DMS53 treated with DMSO at 0.1 percent for 48 hours (cell line): ENCODE data around the gene PARVG.
A peak's percentile ranks its signal among the peaks of the same experiment; 100 is the strongest.
"Not testable (repeated sequence)": the region's sequence is repeated elsewhere in the genome, so short reads cannot be mapped to it uniquely, and the experiment has no call there.

Experiments
- DNase-seq: peaks from one replicate; lab custom pipeline; 2025; ENCODE audit not compliant: unreplicated experiment; lab: John Stamatoyannopoulos, UW

PARVG gene

DNA sequence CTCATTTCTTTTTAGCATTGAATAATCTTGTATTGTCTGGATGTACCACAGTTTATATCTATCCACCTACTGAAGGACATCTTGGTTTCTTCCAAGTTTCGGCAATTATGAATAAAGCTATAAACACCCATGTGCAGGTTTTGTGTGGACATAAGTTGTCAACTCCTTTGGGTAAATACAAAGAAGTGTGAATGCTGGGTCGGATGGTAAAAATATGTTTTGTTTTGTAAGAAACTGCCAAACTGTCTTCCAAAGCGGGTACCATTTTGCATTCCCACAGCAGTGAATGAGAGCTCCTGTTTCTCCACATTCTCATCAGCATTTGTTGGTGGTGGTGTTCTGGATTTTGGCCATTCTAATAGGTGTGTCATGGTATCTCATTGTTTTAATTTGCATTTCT lies 60.4 kb downstream of the PARVG start:
- not testable (repeated sequence) for DNase-seq

DNA sequence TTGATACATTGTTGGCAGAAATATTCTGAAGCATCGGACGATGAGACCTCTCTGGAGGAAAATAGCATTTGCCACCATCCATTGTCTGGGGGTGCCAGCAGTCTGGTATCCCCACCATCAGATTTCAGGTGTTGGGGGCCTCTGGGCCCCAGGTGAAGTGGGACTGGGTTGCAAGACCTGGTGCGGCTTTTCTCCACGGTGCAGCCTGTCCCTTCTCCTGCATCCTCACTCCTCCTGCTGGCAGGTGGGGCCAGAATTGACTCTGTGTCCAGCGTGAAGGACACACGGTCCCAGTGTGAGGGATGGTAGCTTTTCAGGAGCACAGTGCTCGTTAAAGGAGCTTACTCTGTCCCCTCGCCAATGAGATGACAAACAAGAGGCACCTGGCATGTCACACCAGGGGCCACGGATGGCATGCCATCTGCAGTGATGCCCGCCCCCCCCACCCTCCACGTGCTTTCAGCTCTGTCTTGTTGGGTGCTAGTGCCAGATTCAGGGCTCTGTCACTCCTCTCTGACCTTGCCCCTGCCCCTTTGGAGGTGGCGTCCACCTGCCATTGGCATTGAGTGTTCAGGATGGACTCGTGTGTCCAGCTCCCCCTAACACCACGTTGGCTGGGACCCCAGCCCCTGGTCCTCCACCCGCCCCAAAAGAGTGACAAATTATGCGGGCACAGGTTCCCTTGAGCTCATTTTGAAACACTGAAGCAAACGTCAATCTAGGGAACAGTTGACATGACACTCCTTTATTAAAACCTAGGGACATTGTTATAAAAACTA lies 62.4 kb downstream of the PARVG start:
- DNase-seq, result no peak

DNA sequence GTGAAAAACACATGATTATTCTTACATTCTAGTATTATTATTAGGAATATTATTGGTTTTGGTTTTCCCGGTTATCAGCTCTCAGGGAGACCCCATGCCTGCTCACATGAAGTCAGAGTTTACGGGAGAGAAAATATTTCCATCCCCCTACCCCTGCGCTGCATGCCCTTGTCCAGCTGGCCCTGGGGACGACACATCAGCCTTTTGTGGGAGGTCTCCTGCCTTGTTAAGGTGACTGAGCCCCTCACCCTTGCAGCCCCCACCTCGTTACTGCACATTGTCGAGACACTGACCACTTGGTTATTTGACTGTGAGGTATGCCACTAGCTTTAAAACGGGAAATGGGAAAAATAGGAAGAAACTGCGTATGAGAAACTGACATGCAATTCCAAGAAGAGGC lies 63.0 kb downstream of the PARVG start:
- no peak for DNase-seq

DNA sequence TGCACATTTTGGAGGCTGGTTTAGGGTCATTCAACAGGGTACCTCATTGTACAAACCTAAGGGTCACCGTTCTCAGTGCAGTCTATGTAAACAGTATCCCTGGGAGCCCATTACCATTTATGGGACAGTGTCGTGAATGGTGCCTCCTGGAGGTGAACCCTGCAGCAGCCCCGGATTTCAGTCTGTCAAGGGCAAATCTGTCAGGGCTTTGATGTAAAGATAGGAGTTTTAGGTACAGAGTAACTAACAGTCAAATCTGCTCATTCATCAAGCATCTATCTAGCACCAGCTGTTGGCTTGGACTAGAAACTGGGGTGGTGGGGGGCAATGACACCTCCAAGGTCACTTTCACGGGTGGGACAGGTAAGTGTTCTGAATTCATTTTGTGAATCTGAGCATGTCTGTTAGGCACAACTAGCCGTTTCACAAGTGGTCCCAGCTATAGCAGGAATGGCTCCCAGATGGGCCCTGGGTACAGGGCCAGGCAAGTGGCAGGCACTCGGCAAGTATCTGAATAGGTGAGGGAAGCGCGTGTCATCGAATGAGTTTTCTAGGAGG lies 63.6 kb downstream of the PARVG start:
- no peak for DNase-seq

DNA sequence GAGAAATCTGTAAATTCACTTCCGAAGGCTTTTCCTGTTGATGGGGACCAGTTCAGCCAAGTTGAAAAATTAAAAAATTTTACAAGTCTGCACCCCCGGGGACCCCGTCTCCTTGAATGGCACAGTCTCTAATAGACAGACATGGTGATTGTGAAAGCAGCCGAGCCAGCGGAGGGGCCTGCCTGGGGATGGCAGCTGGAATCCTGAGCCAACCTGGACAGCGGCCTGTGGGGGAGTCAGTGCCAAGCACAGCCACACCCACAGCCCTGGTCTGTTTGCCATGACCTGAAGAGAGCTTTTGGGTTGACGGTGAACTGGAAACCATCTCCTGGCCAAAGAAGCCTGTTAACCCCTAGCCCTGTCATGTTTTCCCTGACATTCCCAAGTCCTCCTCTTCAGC lies 64.7 kb downstream of the PARVG start:
- no peak for DNase-seq

DNA sequence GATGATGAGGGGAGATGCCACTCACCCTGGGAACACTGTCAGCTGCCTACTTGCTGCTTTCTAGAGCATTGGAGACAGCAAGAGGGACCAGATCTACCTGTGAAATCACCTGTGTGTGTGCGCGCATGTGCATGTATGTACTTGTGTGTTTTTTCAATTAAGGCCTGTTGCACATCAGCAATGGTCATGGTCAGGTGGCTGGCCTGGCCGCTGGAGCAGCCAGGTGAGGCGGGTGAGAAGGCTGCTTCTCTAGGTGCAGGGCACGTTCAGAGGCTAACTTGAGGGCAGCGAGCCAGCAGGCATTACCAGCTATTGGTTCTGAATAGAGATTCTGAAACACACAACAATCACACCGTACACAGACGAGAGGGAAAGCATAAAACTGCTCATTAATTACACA lies 65.1 kb downstream of the PARVG start:
- DNase-seq, result no peak

DNA sequence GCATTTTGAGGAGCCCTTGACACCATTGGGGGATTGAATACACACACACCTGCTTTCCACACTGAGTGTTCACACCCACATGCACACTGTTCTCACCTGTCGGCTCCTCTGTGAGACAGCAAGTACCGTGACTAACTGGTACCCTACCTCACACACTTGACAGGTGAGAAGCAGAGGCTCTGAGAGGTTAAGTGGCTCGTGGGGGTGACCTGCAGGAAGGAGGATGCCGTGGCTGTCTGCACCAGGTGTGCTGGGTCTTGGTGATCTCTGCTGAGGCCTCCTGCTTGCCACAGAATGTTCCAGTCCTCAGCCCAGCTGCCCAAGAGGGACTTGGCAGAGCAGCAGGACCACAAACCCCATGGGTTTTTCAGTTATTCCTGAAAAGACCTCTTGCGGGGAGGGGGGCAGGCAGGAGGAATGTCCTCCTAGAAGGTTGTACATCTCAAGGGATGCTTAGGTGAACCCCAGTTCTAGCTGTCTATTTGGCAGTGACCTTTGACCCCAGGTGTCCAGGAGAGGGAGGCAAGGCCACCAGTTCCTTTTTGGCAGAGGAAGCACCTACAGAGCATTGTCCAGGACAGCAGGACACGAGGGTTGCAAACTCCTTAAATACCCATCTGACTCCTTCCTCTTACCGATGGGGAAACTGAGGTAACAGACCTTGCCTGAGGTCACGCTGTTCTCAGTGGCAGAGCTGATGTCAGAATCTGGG lies 66.0 kb downstream of the PARVG start:
- DNase-seq, result peak; percentile 35

DNA sequence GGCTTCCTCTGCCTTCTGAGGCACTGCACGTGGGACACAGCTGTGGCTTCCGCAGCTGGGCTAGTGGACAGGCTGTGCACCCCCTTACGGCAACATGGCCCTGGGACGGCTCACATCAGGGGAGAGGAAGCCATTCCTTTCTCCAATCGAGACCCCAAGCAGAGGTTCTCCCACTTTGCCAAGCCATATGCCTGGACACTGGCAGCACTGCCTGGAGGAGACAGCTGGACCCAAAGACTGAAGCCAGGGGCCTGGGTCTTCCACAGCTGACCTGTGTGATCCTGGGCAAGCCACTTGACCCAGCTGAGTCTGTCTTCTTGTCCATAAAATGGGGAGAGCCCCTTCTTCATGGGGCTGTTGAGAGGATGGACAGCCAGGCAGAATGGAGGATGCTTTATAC lies 66.6 kb downstream of the PARVG start:
- DNase-seq, result no peak

DNA sequence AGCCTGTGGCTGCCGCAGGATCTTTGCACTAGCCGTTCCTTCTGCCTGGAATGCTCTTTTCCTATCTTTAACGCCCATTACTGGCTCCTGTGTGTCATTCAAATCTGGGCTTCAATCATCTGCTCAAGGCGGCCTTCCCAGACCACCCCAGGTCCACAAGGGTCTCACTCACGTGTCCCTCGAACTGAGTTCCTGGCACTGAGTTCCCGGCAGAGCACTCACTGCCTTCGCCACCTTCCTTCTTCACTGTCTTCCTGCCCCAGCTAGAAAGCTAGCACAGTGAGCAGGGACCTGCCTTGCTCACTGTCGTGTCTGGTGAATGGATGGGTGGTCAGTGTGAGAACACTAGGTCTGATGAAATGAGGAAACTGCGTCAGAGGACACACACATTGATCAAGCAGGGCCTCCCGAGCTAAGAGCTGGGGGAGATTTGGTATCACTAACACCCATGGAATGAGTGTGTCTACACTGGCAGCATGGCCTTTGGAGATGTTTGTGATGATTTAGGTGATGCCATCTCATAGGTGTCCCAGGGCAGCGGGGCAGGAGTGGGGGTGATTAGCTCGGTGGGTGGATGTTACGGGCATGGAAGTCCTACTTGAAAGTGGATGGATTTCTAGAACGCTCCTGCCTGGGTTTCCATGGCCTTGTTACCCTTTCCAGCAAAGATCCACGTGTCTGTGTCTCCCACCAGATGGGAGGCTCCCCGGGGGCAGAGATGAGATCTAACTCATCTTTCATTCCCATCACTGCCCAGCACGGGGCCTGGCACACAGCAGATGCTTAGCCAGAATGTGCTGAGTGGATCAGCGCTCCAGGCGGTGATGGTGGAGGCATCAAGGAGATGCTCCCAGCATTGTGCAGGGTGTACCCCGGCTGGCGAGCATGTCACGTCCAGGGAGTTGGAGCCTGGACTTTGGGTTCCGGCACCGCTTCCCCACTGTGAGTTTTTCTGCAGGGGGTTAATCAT lies 67.5 kb downstream of the PARVG start:
- no peak for DNase-seq

DNA sequence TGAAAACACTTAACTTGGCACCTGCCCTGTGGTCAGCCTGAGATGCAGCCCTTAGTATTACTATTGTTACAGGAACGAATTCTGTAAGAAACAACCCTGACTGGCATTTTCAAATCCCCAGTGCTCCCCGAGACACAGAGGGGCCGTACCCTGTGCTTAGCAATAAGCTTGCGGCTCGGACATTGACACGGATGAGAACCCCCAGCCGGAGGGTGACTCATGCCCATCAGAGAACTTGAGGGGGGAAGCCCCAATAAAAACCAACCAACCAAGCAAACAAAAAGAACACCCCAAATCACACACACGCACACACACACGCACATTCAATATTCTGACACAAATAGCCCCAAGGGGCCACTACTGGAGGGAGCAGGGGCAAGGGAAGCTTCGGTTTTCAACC lies 68.2 kb downstream of the PARVG start:
- DNase-seq, result no peak

DNA sequence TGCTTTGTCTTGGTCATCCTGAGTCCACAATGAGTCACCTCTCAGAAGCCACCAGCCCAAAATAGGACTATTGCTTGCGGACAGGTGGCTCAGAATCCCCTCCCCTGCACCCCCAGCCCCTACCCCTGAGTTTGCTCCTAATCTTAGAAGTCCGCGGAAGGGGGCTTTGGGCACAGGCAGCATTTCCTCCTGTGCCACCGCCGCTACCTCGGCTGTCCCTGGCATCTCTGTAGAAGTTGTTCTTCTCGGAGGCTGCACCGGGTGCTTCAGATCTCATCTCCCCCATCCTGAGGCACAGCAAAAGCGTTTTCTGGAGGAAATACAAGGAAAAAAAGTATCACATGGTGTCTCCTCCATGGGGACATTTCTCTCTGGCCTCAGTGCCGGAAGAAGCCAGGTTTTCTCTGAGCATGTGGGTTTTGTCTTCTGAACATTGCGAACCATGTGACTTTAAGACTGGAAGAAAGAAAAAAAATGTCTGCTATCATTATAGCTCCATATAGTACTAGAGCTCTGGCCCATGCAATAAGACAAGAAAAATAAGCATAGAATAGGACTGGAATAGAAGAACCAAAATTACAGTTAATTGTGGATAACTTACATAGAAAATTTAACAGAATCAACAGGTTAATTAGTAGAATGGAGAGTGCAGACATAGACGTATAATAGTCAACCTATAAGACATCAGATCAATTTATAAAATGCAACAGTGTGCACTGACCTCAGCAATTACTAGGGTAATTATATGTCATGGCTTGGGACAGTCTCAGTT lies 68.8 kb downstream of the PARVG start:
- DNase-seq, result no peak

DNA sequence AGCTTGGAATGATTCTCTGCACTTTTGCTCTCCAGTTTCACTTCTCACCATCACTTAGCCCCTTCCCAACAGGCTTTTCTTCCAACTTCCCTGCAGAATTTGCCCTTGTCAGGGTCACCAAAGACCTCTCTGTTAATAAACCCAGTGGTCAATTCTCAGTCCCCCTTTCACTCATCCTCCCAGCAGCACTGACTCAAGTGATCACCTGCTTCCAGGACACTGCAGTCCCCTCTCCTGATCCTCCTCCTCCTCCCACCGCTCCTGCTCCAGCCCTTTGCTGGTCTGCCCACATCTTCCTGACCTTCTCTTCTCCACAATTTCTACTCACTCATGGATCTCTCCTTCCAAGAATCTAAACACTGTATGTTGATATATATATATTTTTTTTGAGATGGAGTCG lies 74.1 kb downstream of the PARVG start:
- DNase-seq, result no peak

DNA sequence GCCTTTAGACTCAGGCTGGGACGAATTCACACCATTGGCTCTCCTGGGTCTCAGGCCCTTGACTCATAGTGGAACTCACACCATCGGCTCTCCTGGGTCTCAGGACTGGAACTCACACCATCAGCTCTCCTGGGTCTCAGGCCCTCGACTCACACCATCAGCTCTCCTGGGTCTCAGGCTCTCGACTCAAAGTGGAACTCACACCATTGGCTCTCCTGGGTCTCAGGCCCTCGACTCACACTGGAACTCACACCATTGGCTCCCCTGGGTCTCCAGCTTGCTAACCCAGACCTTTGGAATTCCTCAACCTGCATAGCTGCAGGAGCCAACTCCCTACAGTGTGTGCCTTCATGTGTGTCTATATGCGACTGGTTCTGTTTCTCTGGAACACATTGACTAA lies 75.4 kb downstream of the PARVG start:
- DNase-seq, result no peak

DNA sequence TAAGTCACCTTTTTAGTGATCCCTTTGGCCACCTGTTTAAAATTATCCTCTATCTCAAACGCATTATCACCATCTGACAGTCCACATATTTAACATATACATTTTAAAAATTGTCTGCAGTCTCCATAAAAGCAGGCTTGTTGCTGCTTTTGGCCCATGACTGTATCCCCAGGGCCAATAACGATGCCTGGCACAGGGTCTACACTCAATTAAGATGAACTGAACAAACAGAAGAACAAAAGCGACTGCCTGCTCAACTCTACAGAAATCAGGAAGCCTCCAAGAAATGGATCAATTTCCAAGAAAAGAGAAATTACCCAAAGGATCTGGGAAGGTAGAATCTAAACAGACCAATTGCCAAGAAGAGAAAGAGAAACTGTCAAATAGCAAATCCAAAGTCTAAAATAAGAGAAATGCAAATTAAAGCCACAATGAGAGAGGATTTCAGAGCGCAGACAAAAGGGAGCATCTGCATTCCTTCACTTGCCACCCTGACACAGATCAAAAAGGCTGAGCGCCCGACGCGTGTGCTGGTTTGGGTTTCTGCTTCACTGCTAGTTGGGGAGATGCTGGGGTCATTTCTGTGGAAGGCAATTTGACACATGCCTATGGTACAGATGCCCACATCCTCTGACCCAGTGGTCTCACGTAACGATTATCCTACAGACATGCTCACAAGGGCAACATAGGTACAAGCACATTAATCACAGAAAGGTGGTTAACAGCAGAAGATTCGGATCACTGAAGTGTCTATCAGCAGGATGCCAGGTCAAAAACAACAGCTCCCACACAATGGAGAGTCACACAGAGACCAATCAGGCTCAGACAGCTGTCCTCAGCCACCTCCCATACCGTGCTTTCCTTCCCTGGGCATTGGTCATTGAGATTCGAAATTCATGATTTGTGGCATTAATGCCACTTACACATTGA lies 76.1 kb downstream of the PARVG start:
- DNase-seq, result no peak
